HG02981 (cell line): ENCODE measurements around the gene CRISP2.

Source experiments
- ATAC-seq: cut with Tn5 transposase; IDR thresholded peaks from one replicate; pipeline ENCODE4 v1.9.1; 2021; ENCODE audit warnings: mild to moderate bottlenecking, moderate library complexity; ENCODE audit not compliant: unreplicated experiment

CRISP2 gene

GRCh38 chr6:49662231-49662891 is 51.0 kb downstream of the CRISP2 start:
- no peak for ATAC-seq

GRCh38 chr6:49653942-49654341 is 59.4 kb downstream of the CRISP2 start:
- no peak for ATAC-seq

- ATAC-seq: no peak
Measured at GRCh38 chr6:49653438-49653837, 59.9 kb downstream of the CRISP2 start.

GRCh38 chr6:49651239-49651638 is 62.1 kb downstream of the CRISP2 start:
- ATAC-seq: no peak

GRCh38 chr6:49649988-49650387 is 63.4 kb downstream of the CRISP2 start:
- ATAC-seq: no peak

- no peak for ATAC-seq
Measured at GRCh38 chr6:49648036-49648435, 65.3 kb downstream of the CRISP2 start.

- no peak for ATAC-seq
Measured at GRCh38 chr6:49647476-49647875, 65.9 kb downstream of the CRISP2 start.

- no peak for ATAC-seq
Measured at GRCh38 chr6:49646942-49647341, 66.4 kb downstream of the CRISP2 start.

GRCh38 chr6:49646130-49646824 is 67.1 kb downstream of the CRISP2 start:
- ATAC-seq: no peak

GRCh38 chr6:49645139-49645538 is 68.2 kb downstream of the CRISP2 start:
- ATAC-seq: no peak
